Suprapubic skin (tissue), 4 donors: ENCODE measurements around the gene CRACDL.

Experiments
- EP300 ChIP-seq: sonication (generic); formaldehyde crosslinking; IDR thresholded peaks from one replicate; pipeline ENCODE4 v1.6.1; 2017; ENCODE audit warnings: antibody characterized with exemption
- POLR2A ChIP-seq, 2 donors: fragments of 450-650 bp; IDR thresholded peaks; one replicate each; pipeline ENCODE4 v1.6.1; 2017; ENCODE audit warnings: antibody characterized with exemption in 2 of 2, mild to moderate bottlenecking in 2 of 2, moderate library complexity in 2 of 2
- POLR2AphosphoS5 ChIP-seq, 3 donors: sonication (generic); formaldehyde crosslinking; IDR thresholded peaks; one replicate each; pipeline ENCODE4 v1.6.1; 2017; ENCODE audit warnings: antibody characterized with exemption in 3 of 3
- TF ChIP-seq, protein P1 (sequence below), 2 donors: fragments of 200-600 bp in 1 of 2; fragments of 450-650 bp in 1 of 2; sonication (generic) in 1 of 2; IDR thresholded peaks; one replicate each; pipeline ENCODE4 v1.5.1; 2016 to 2019; ENCODE audit warnings: antibody characterized with exemption in 2 of 2, mild to moderate bottlenecking in 1 of 2, moderate library complexity in 1 of 2

DNA sequence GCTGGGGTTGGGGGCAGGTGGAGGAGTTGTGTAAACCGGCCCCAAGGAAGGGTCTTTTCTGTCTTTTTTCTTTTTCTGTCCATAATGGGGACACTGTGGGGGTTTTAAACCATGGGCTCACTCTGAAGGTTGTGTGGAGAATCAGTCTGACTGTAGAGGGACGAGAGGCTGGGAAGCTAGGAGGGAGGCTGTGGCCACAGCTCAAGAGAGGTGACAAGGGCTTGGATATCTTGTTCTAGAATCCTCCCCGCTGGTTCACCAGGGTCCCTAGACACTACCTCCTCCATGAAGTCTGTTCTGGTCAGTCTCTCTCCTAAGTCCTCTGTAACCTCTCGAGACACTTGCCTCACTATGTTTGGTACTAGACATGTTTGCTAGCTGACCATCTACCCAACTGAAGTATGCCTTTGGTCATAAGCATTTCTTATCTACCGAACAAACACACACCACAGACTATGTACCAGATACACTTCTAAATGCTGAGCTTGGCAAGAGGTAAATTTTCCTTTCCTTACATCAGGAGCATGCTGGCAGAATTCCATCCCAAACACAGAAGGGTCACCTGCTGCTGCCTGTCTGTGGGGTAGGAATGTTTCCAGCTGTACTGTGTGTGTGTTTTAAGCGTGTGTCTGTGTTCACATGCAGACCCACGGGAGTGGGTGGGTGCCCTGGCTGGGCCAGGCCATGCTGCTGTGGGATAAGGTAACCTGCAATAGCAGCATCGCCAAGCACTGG lies 135.5 kb downstream of the CRACDL start:
- TF ChIP-seq, protein P1, sequence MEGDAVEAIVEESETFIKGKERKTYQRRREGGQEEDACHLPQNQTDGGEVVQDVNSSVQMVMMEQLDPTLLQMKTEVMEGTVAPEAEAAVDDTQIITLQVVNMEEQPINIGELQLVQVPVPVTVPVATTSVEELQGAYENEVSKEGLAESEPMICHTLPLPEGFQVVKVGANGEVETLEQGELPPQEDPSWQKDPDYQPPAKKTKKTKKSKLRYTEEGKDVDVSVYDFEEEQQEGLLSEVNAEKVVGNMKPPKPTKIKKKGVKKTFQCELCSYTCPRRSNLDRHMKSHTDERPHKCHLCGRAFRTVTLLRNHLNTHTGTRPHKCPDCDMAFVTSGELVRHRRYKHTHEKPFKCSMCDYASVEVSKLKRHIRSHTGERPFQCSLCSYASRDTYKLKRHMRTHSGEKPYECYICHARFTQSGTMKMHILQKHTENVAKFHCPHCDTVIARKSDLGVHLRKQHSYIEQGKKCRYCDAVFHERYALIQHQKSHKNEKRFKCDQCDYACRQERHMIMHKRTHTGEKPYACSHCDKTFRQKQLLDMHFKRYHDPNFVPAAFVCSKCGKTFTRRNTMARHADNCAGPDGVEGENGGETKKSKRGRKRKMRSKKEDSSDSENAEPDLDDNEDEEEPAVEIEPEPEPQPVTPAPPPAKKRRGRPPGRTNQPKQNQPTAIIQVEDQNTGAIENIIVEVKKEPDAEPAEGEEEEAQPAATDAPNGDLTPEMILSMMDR (IDR thresholded peaks at IDR 0.05) = no peak
- TF ChIP-seq POLR2AphosphoS5 (IDR thresholded peaks at IDR 0.05) (no peak), POLR2A (IDR thresholded peaks at IDR 0.05) (no peak), EP300 (no peak)
